Thymus (tissue), 11 donors: ENCODE results near the gene SLC25A4. TPM values are rescaled to one million over a fixed set of nuclear protein-coding genes. Genes with fewer than 3 reads are reported as not detected.
"Not testable (repeated sequence)": the region's sequence is repeated elsewhere in the genome, so short reads cannot be mapped to it uniquely, and the experiment has no call there.

Experiments
- DNase-seq, 9 donors: peaks; one replicate each; pipeline ENCODE4 v3.0.0-alpha.2; 2013; ENCODE audit warnings: low spot score in 9 of 9, low read depth in 6 of 9, missing footprints in 1 of 9
- H3K27ac ChIP-seq, 2 donors: one replicate each; pipeline ENCODE4 v1.5.1; 2013; ENCODE audit warnings: control low read depth in 1 of 2, low read depth in 1 of 2, low read length in 1 of 2, mild to moderate bottlenecking in 1 of 2, moderate library complexity in 1 of 2
- H3K27me3 ChIP-seq, 2 donors: one replicate each; pipeline ENCODE4 v1.5.1; 2013; ENCODE audit warnings: low read length in 1 of 2; ENCODE audit not compliant: control insufficient read depth in 2 of 2, insufficient read depth in 1 of 2
- H3K36me3 ChIP-seq, 2 donors: one replicate each; pipeline ENCODE4 v1.5.1; 2013; ENCODE audit warnings: low read length in 1 of 2, mild to moderate bottlenecking in 1 of 2, moderate library complexity in 1 of 2; ENCODE audit not compliant: control insufficient read depth in 2 of 2, insufficient read depth in 2 of 2
- H3K4me1 ChIP-seq, 2 donors: one replicate each; pipeline ENCODE4 v1.5.1; 2013; ENCODE audit warnings: low read length in 2 of 2; ENCODE audit not compliant: control insufficient read depth in 2 of 2, insufficient read depth in 2 of 2
- H3K4me3 ChIP-seq, 2 donors: one replicate each; pipeline ENCODE4 v1.5.1; 2013; ENCODE audit warnings: low read length in 2 of 2, control low read depth in 1 of 2, mild to moderate bottlenecking in 1 of 2
- H3K9me3 ChIP-seq, 2 donors: one replicate each; pipeline ENCODE4 v1.5.1; 2013; ENCODE audit warnings: low read length in 1 of 2, mild to moderate bottlenecking in 1 of 2; ENCODE audit not compliant: control insufficient read depth in 2 of 2, insufficient read depth in 1 of 2
- WGBS: extraction: QIAGEN DNeasy Blood & Tissue Kit; methylation state at CpG from one replicate; pipeline ENCODE4 v1.1.7; 2013; 5-methylcytosine and 5-hydroxymethylcytosine counted together
- polyA plus RNA-seq: library from polyadenylated mRNA; stranded (reverse); fragments of 200-250 nt; gene quantifications from one replicate; pipeline ENCODE4 v1.2.3, GENCODE V29; 2013
- total RNA-seq: library from RNA; stranded (reverse); fragments of 120-200 nt; gene quantifications from one replicate; pipeline ENCODE4 v1.2.4, GENCODE V29; 2013
- donor health status: healthy.

The SLC25A4 gene
- total and polyA plus RNA-seq, 2 donors: 5.7 to 15.0 TPM

GRCh38 chr4:185198189-185198588 lies 55.1 kb downstream of the SLC25A4 start:
- not testable (repeated sequence) for H3K36me3 ChIP-seq, H3K27ac ChIP-seq, H3K4me3 ChIP-seq, H3K9me3 ChIP-seq, DNase-seq
- peaks cover 0 to 10% of the 10 kb centered on the region in 2 donors for H3K27me3 ChIP-seq
- peaks cover 4 to 12% of the 10 kb centered on the region in 2 donors for H3K4me1 ChIP-seq
- WGBS: 98% methylated on average over 4 of the region's 4 CpGs

Other genes starting within 250 kb of the SLC25A4 start
- gene HELT, start 124.8 kb upstream of the SLC25A4 start, total RNA-seq: not detected
- 0.07 TPM for gene HELT, start 124.8 kb upstream of the SLC25A4 start, polyA plus RNA-seq
- 12.8 TPM for gene CFAP97, start 60.7 kb downstream of the SLC25A4 start, total RNA-seq
- 9.5 TPM for gene CFAP97, start 60.7 kb downstream of the SLC25A4 start, polyA plus RNA-seq
- 8.5 TPM for gene SNX25, start 66.3 kb downstream of the SLC25A4 start, total RNA-seq
- gene SNX25, start 66.3 kb downstream of the SLC25A4 start, polyA plus RNA-seq: 7.9 TPM